Heart right ventricle (tissue), 16 donors: ENCODE results near the gene GRID1. TPM values are rescaled to one million over a fixed set of nuclear protein-coding genes. Genes with fewer than 3 reads are reported as not detected.

ENCODE experiments used
- ATAC-seq, 8 donors: fragments of 200-7000 bp; cut with Tn5 transposase; one replicate each; pipeline ENCODE4 v1.9.1; 2020; ENCODE audit warnings: mild to moderate bottlenecking in 8 of 8, moderate library complexity in 8 of 8, moderate number of reproducible peaks in 1 of 8
- DNase-seq, 2 donors: peaks; one replicate each; pipeline ENCODE4 v3.0.0-alpha.2; 2020
- H3K27ac ChIP-seq, 10 donors: fragments of 200-600 bp; sonication (generic) in 2 of 10; one replicate each; pipeline versions ENCODE4 v1.5.0 to v1.8.0; 2020 to 2022; ENCODE audit warnings: mild to moderate bottlenecking in 3 of 10
- H3K27me3 ChIP-seq, 7 donors: fragments of 200-600 bp; one replicate each; pipeline ENCODE4 v1.8.0; 2021 to 2022; ENCODE audit warnings: mild to moderate bottlenecking in 2 of 7
- H3K36me3 ChIP-seq, 9 donors: fragments of 200-600 bp; sonication (generic) in 1 of 9; one replicate each; pipeline versions ENCODE4 v1.5.0 to v1.8.0; 2020 to 2022; ENCODE audit warnings: mild to moderate bottlenecking in 2 of 9
- H3K4me1 ChIP-seq, 9 donors: fragments of 200-600 bp; sonication (generic) in 1 of 9; one replicate each; pipeline versions ENCODE4 v1.5.0 to v1.8.0; 2020 to 2022; ENCODE audit warnings: mild to moderate bottlenecking in 4 of 9
- H3K4me3 ChIP-seq, 10 donors: fragments of 200-600 bp; sonication (generic) in 2 of 10; one replicate each; pipeline versions ENCODE4 v1.5.0 to v1.8.0; 2020 to 2022; ENCODE audit warnings: mild to moderate bottlenecking in 7 of 10, moderate library complexity in 2 of 10
- H3K9me3 ChIP-seq, 11 donors: fragments of 200-600 bp in 10 of 11; sonication (generic) in 2 of 11; one replicate each; pipeline versions ENCODE4 v1.5.0 to v1.8.0; 2013 to 2022; ENCODE audit warnings: mild to moderate bottlenecking in 2 of 11, control low read depth in 1 of 11, moderate library complexity in 1 of 11
- CTCF ChIP-seq, 9 donors: fragments of 200-600 bp; sonication (generic) in 2 of 9; IDR thresholded peaks; one replicate each; pipeline versions ENCODE4 v1.5.0 to v1.8.0; 2021 to 2022; ENCODE audit warnings: antibody characterized with exemption in 9 of 9, mild to moderate bottlenecking in 5 of 9, moderate library complexity in 1 of 9
- WGBS, 2 donors: extraction: QIAGEN DNeasy Blood & Tissue Kit; methylation state at CpG; one replicate each; pipeline ENCODE4 v1.1.7; 2013; ENCODE audit warnings: inconsistent platforms in 1 of 2; 5-methylcytosine and 5-hydroxymethylcytosine counted together
- intact Hi-C, 10 donors: fragments of 100-400 bp; cut with DNase I; formaldehyde crosslinking; loops; one replicate each; pipeline versions ENCODE4 v1.11.1 to v1.14.2; 2022
- polyA plus RNA-seq, 2 donors: library from polyadenylated mRNA; stranded (reverse); fragments of 200-250 nt; gene quantifications; one replicate each; pipeline ENCODE4 v1.2.3, GENCODE V29; 2013
- total RNA-seq, 10 donors: library from RNA; stranded (reverse); fragmentation: NEBNext Ultra II Directional in 3 of 10; extraction: Animal tissue kit (Norgen Biotek cat#: 25700) in 3 of 10; gene quantifications; one replicate each; pipeline versions ENCODE4 v1.2.1 to v1.2.4, GENCODE V29; 2021 to 2023
- donor health status: Arrhythmogenic right ventricular cardiomyopathy.
- donor health status: ischemic (EF 13 %, LVEDD 7.1; RV severe dilation, severe dysfunction).
- donor health status: healthy with polysubstance abuse.
- donor health status: DM: no; HTN: yes; CAD: no.
- donor health status: DM: no; HTN: no; CAD: no.
- donor health status: ischemic (EF 25% LVEDD 6.9; RV normal size, moderate dysfunction).
- donor health status: ischemic (EF 25% LVEDD 5.7; RV mildly dilated, moderate dysfunction).
- donor health status: healthy.
- donor health status: DM: yes; HTN: yes; CAD: no.
- donor health status: Ischemic cardiomyopathy.
- donor health status: ischemic (EF 35%, LVEDD 5.7; RV mildly dilated, moderate dysfunction).
- donor health status: nonischemic (EF 11% LVEDD 7.7; RV severe dilation, severe dysfunction).
- donor health status: DM: yes; HTN: yes; CAD: no.
- donor health status: PGD.
- donor health status: ischemic (EF 29% LVEDD 5.4; RV normal size, mild dysfunction).
- donor health status: nonischemic (EF 23%, LVEDD 6.1; RV moderate dilation, normal function).

The GRID1 gene
- total and polyA plus RNA-seq, 12 donors = 0.44 to 3.4 (median 1.5) TPM

GRCh38 chr10:85888004-85888403 is 478.6 kb downstream of the GRID1 start:
- no peaks in the 10 kb centered on the region for H3K27me3 ChIP-seq
- no peak for ATAC-seq
- 56 to 70% methylated on average over 3 of the region's 3 CpGs for WGBS, 2 donors

GRCh38 chr10:85874208-85874607 is 492.4 kb downstream of the GRID1 start:
- no peak overlapping the region for H3K4me3 ChIP-seq
- no peak overlapping the region for H3K27ac ChIP-seq
- intact Hi-C loops = no loop called here
- H3K4me1 ChIP-seq = no peaks in the 10 kb centered on the region
- no peak for DNase-seq
- no peaks in the 10 kb centered on the region for H3K27me3 ChIP-seq
- H3K36me3 ChIP-seq = no peaks in the 10 kb centered on the region
- ATAC-seq = no peak
- no peak for TF ChIP-seq CTCF (IDR thresholded peaks at IDR 0.05)
- peaks cover 0 to 7% (median 0%) of the 10 kb centered on the region in 11 donors for H3K9me3 ChIP-seq

More at GRCh38 chr10:85888004-85888403, 478.6 kb downstream of the GRID1 start:
- TF ChIP-seq CTCF (IDR thresholded peaks at IDR 0.05) = no peak
- Histone ChIP-seq H3K4me3 (no peak overlapping the region), H3K9me3 (peaks cover 0 to 4% (median 0%) of the 10 kb centered on the region in 11 donors), H3K27ac (no peak overlapping the region), H3K36me3 (no peaks in the 10 kb centered on the region), H3K4me1 (no peaks in the 10 kb centered on the region)
- no peak for DNase-seq
- intact Hi-C loops = no loop called here

GRCh38 chr10:85873063-85873462 is 493.5 kb downstream of the GRID1 start:
- H3K4me1 ChIP-seq = no peaks in the 10 kb centered on the region
- no peak for TF ChIP-seq CTCF (IDR thresholded peaks at IDR 0.05)
- H3K36me3 ChIP-seq = no peaks in the 10 kb centered on the region
- intact Hi-C loops = no loop called here
- ATAC-seq (no peak), DNase-seq (no peak)
- H3K4me3 ChIP-seq = no peak overlapping the region
- peaks cover 0 to 7% (median 0%) of the 10 kb centered on the region in 11 donors for H3K9me3 ChIP-seq
- no peaks in the 10 kb centered on the region for H3K27me3 ChIP-seq
- 84 to 87% methylated on average over 3 of the region's 3 CpGs for WGBS, 2 donors
- no peak overlapping the region for H3K27ac ChIP-seq

- WGBS, 2 donors = 78 to 84% methylated on average over 11 of the region's 11 CpGs
- DNase-seq (no peak), ATAC-seq (no peak)
- H3K9me3 ChIP-seq = no peaks in the 10 kb centered on the region
- H3K27ac ChIP-seq = no peak overlapping the region
- no peaks in the 10 kb centered on the region for H3K36me3 ChIP-seq
- no peaks in the 10 kb centered on the region for H3K4me1 ChIP-seq
- H3K4me3 ChIP-seq = no peak overlapping the region
- H3K27me3 ChIP-seq = no peaks in the 10 kb centered on the region
- no peak for TF ChIP-seq CTCF (IDR thresholded peaks at IDR 0.05)
- intact Hi-C loops = no loop called here
These were observed 497.7 kb downstream of the GRID1 start for GRCh38 chr10:85868627-85869499.
